ENCODE measurements around the gene KIAA0408. TPM values are rescaled to one million over a fixed set of nuclear protein-coding genes. Genes with fewer than 3 reads are reported as not detected.
A peak's percentile ranks its signal among the peaks of the same experiment; 100 is the strongest.

Gene KIAA0408
- total RNA-seq (under 1 TPM in 1 of 2 donors, not detected in 1; 0.28 TPM), polyA plus RNA-seq (under 1 TPM in 1 of 2 donors, not detected in 1; 0.07 TPM)

DNA sequence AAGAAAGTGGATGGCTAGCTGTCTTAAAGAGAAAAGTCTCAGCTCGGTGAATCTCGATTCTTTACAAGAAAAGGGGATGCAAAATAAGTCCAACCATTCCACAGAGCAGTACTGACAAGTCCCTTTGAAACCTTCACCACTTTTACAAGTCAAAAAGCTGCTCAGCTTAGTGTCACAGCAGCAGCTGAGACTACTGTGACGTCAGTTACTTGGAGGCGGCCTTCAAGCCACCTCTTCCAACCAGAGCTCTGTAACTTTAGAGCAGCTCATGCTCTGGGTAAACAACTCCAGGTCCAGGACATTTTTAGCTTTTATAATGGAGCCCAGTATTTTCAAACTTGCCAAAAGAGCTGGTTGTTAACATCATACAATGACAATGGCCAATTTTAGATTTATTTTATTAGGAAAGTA is at the start of gene KIAA0408:
Gene KIAA0408 (minus strand): TSS at position 159 of the 411 bp plus-strand sequence. CDS start 5,408 bp downstream, outside the sequence.
- WGBS = 23% methylated on average over 4 of the region's 4 CpGs
- TF ChIP-seq HNF4A (conservative IDR thresholded peaks at IDR 0.05) = no peak
- no peak for TF ChIP-seq FOXA2 (IDR thresholded peaks at IDR 0.05)
- no peak for TF ChIP-seq JUND (IDR thresholded peaks at IDR 0.05)
- TF ChIP-seq YY1 (IDR thresholded peaks at IDR 0.05) = no peak
- TF ChIP-seq NR2F2 (IDR thresholded peaks at IDR 0.05) = no peak
- no peak for TF ChIP-seq ATF3 (IDR thresholded peaks at IDR 0.05)
- no peak for TF ChIP-seq GABPA (IDR thresholded peaks at IDR 0.05 in 1 of 2, conservative IDR thresholded peaks at IDR 0.05 in 1 of 2)
- TF ChIP-seq HNF4G (IDR thresholded peaks at IDR 0.05) = no peak
- TF ChIP-seq MAX (IDR thresholded peaks at IDR 0.05) = no peak
- Histone ChIP-seq H3K9ac (ENCODE audit: low read depth in 1 of 2, low read length in 2 of 2) (no peak within 1 kb of the TSS), H3K36me3 (ENCODE audit: control insufficient read depth in 4 of 4, insufficient read depth in 3 of 4, low read depth in 1 of 4, low read length in 3 of 4) (no peaks in the 10 kb centered on the region), H3K4me3 (ENCODE audit: low read depth in 1 of 3, low read length in 3 of 3) (peak within 1 kb of the TSS in 1 of 3 donors; percentile 22), H3K27me3 (ENCODE audit: control insufficient read depth in 4 of 4, insufficient read depth in 4 of 4, low read length in 3 of 4) (no peaks in the 10 kb centered on the region), H3K9me3 (ENCODE audit: control insufficient read depth in 4 of 4, low read length in 3 of 4) (no peaks in the 10 kb centered on the region), H3K4me1 (ENCODE audit: control insufficient read depth in 4 of 4, insufficient read depth in 4 of 4, low read length in 3 of 4) (peaks cover 2 to 33% (median 19%) of the 10 kb centered on the region in 4 donors), H3K27ac (ENCODE audit: low read depth in 1 of 2, low read length in 2 of 2) (peak within 1 kb of the TSS; percentile 36 to 61)
- DNase-seq (ENCODE audit: low spot score) = no peak

- H3K9me3 ChIP-seq (ENCODE audit: control insufficient read depth in 4 of 4, low read length in 3 of 4) = peaks cover 0 to 4% (median 0%) of the 10 kb centered on the region in 4 donors
- peaks cover 0 to 2% (median 0%) of the 10 kb centered on the region in 4 donors for H3K27me3 ChIP-seq (ENCODE audit: control insufficient read depth in 4 of 4, insufficient read depth in 4 of 4, low read length in 3 of 4)
- H3K27ac ChIP-seq (ENCODE audit: low read depth in 1 of 2, low read length in 2 of 2) = no peak overlapping the region
- WGBS = 63% methylated on average over 1 of the region's 1 CpG
- no peaks in the 10 kb centered on the region for H3K4me1 ChIP-seq (ENCODE audit: control insufficient read depth in 4 of 4, insufficient read depth in 4 of 4, low read length in 3 of 4)
- DNase-seq (ENCODE audit: low spot score) = no peak
- H3K4me3 ChIP-seq (ENCODE audit: low read depth in 1 of 3, low read length in 3 of 3) = no peak overlapping the region
- TF ChIP-seq RAD21 (IDR thresholded peaks at IDR 0.05) = no peak
- TF ChIP-seq RXRA (IDR thresholded peaks at IDR 0.05) = no peak
- no peak for TF ChIP-seq MAX (IDR thresholded peaks at IDR 0.05)
- no peak overlapping the region for H3K9ac ChIP-seq (ENCODE audit: low read depth in 1 of 2, low read length in 2 of 2)
- H3K36me3 ChIP-seq (ENCODE audit: control insufficient read depth in 4 of 4, insufficient read depth in 3 of 4, low read depth in 1 of 4, low read length in 3 of 4) = no peaks in the 10 kb centered on the region
These were observed 47.7 kb upstream of the KIAA0408 start for GRCh38 chr6:127506894-127507293.

DNA sequence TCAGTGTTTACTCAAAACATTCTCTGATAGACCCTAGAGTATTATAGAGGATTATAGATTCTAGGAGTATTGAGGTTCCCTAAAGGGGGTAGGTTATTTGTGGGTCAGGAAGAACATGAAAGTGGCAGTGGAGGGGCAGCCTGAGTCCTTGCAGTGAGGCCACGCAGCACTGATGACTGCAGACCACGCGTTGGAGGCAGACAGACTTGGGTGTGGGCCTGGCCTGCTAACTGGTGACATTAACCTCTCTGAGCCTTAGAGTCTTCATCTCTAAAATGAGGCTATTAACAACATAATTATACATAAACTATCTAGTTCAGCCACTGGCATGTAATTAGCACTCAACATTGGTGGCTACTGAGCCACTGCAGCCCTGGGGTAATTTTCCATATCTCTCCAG is 43.8 kb upstream of the KIAA0408 start:
- Histone ChIP-seq H3K4me3 (ENCODE audit: low read depth in 1 of 3, low read length in 3 of 3) (no peak overlapping the region), H3K36me3 (ENCODE audit: control insufficient read depth in 4 of 4, insufficient read depth in 3 of 4, low read depth in 1 of 4, low read length in 3 of 4) (no peaks in the 10 kb centered on the region), H3K4me1 (ENCODE audit: control insufficient read depth in 4 of 4, insufficient read depth in 4 of 4, low read length in 3 of 4) (no peaks in the 10 kb centered on the region), H3K9me3 (ENCODE audit: control insufficient read depth in 4 of 4, low read length in 3 of 4) (no peaks in the 10 kb centered on the region), H3K27ac (ENCODE audit: low read depth in 1 of 2, low read length in 2 of 2) (no peak overlapping the region), H3K27me3 (ENCODE audit: control insufficient read depth in 4 of 4, insufficient read depth in 4 of 4, low read length in 3 of 4) (no peaks in the 10 kb centered on the region), H3K9ac (ENCODE audit: low read depth in 1 of 2, low read length in 2 of 2) (no peak overlapping the region)
- DNase-seq (ENCODE audit: low spot score) = no peak
- TF ChIP-seq YY1 (IDR thresholded peaks at IDR 0.05) (no peak), EGR1 (IDR thresholded peaks at IDR 0.05; ENCODE audit: low read depth in 2 of 2) (no peak), TAF1 (conservative IDR thresholded peaks at IDR 0.05) (no peak), RXRA (IDR thresholded peaks at IDR 0.05) (no peak), FOXA1 (IDR thresholded peaks at IDR 0.05) (no peak), MAX (IDR thresholded peaks at IDR 0.05) (no peak), RAD21 (IDR thresholded peaks at IDR 0.05) (no peak), CTCF (IDR thresholded peaks at IDR 0.05; ENCODE audit: low read depth, low read length, missing input control) (no peak), SP1 (IDR thresholded peaks at IDR 0.05) (no peak), FOXA2 (IDR thresholded peaks at IDR 0.05) (no peak), HNF4A (conservative IDR thresholded peaks at IDR 0.05) (no peak)
- 94% methylated on average over 3 of the region's 3 CpGs for WGBS
